BJ (cell line): ENCODE measurements around the gene MT1G. TPM values are rescaled to one million over a fixed set of nuclear protein-coding genes. Genes with fewer than 3 reads are reported as not detected.
A peak's percentile ranks its signal among the peaks of the same experiment; 100 is the strongest.
"Not testable (repeated sequence)": the region's sequence is repeated elsewhere in the genome, so short reads cannot be mapped to it uniquely, and the experiment has no call there.

ENCODE experiments used
- CTCF ChIA-PET: fragments of 350-600 bp; formaldehyde crosslinking; extraction: SDS; loops from one replicate; lab custom pipeline; 2021; ENCODE audit warnings: antibody characterized with exemption, inconsistent platforms; lab: Yijun Ruan, JAX
- POLR2A ChIA-PET: fragments of 300-600 bp; sonication (Branson Sonifier 250); formaldehyde crosslinking; extraction: SDS; loops from one replicate; lab custom pipeline; 2021; ENCODE audit warnings: antibody characterized with exemption; lab: Charles Lee
- DNase-seq: peaks from one replicate; pipeline ENCODE4 v3.0.0-alpha.2; 2011; ENCODE audit warnings: low read depth
- H3K27me3 ChIP-seq: 2 replicates; pipeline ENCODE4 v1.6.0; 2011; ENCODE audit warnings: low read length; ENCODE audit not compliant: control insufficient read depth, insufficient read depth
- H3K36me3 ChIP-seq: 2 replicates; pipeline ENCODE4 v1.5.1; 2011; ENCODE audit warnings: low read length; ENCODE audit not compliant: control insufficient read depth, insufficient read depth
- H3K4me3 ChIP-seq: 2 replicates; pipeline ENCODE4 v1.5.1; 2011; ENCODE audit warnings: low read depth, mild to moderate bottlenecking, control low read depth, low read length
- CTCF ChIP-seq: IDR thresholded peaks from 2 replicates; pipeline ENCODE4 v1.5.1; 2011; ENCODE audit warnings: low read depth, mild to moderate bottlenecking, control low read depth, inconsistent platforms, low read length, moderate library complexity; ENCODE audit not compliant: insufficient read depth
- polyA plus RNA-seq: library from polyadenylated mRNA; depleted of rRNA; stranded (reverse); fragments of >200 nt; gene quantifications from 2 replicates; pipeline ENCODE4 v1.2.3, GENCODE V29; 2011

Gene MT1G
- polyA plus RNA-seq, 1 experiment, result 2.9 TPM

GRCh38 chr16:56625943-56626654 is 41.8 kb downstream of the MT1G start:
- DNase-seq, result no peak
- no peaks in the 10 kb centered on the region for H3K27me3 ChIP-seq
- ChIA-PET CTCF (interaction anchor here (0.6 to 1.5 kb wide), 11 partner anchors 9 to 189 kb away, joined by 3 to 4 read pairs (median 3); no protein-coding TSS in a partner anchor), POLR2A (interaction anchor here (0.6 to 1.7 kb wide), 8 partner anchors 9 to 345 kb away, joined by 3 to 17 read pairs (median 6); partner anchors contain the start of gene MT2A)
- peak overlapping the region; percentile 58 for H3K4me3 ChIP-seq
- H3K36me3 ChIP-seq, result no peaks in the 10 kb centered on the region
- TF ChIP-seq CTCF, result no peak

GRCh38 chr16:56625140-56625942 is 42.5 kb downstream of the MT1G start, which contains the start of gene MT1E:
Gene MT1E, plus strand, starts transcription at chr16:56625781. Its CDS starts 71 bp downstream, at chr16:56625852.
- TF ChIP-seq CTCF, result no peak
- POLR2A ChIA-PET, result interaction anchor here (0.6 to 1.7 kb wide), 10 partner anchors 8 to 344 kb away, joined by 3 to 17 read pairs (median 4); partner anchors contain the start of gene MT2A
- Histone ChIP-seq H3K4me3 (peak within 1 kb of the TSS; percentile 58), H3K27me3 (no peaks in the 10 kb centered on the region), H3K36me3 (no peaks in the 10 kb centered on the region)
- no peak for DNase-seq
- CTCF ChIA-PET, result interaction anchor here (0.6 to 1.3 kb wide), 10 partner anchors 8 to 189 kb away, joined by 3 to 4 read pairs (median 3); no protein-coding TSS in a partner anchor

- H3K27me3 ChIP-seq, result no peaks in the 10 kb centered on the region
- DNase-seq, result no peak
- no peak overlapping the region for H3K4me3 ChIP-seq
- no peaks in the 10 kb centered on the region for H3K36me3 ChIP-seq
- ChIA-PET CTCF (interaction anchor here (0.8 to 1.9 kb wide), 6 partner anchors 9 to 78 kb away, joined by 3 to 7 read pairs (median 3); partner anchors contain the start of gene MT1M), POLR2A (no interaction called here)
- no peak for TF ChIP-seq CTCF
These were observed 44.2 kb downstream of the MT1G start for GRCh38 chr16:56623637-56624036.

- CTCF ChIA-PET, result interaction anchor here (0.8 to 1.9 kb wide), 5 partner anchors 9 to 79 kb away, joined by 3 to 7 read pairs (median 3); partner anchors contain the start of gene MT1M
- H3K4me3 ChIP-seq, H3K27me3 ChIP-seq, POLR2A ChIA-PET, DNase-seq, H3K36me3 ChIP-seq: not testable (repeated sequence)
These were observed 44.7 kb downstream of the MT1G start for GRCh38 chr16:56623184-56623583.

GRCh38 chr16:56621665-56622445 is 46.0 kb downstream of the MT1G start:
- DNase-seq, result not testable (repeated sequence)

More at GRCh38 chr16:56621665-56622445, 46.0 kb downstream of the MT1G start:
- H3K36me3 ChIP-seq, POLR2A ChIA-PET, H3K27me3 ChIP-seq, H3K4me3 ChIP-seq: not testable (repeated sequence)
- CTCF ChIA-PET, result interaction anchor here (1.3 to 1.5 kb wide), 2 partner anchors 18 to 21 kb away, joined by 3 read pairs; no protein-coding TSS in a partner anchor
